GM21619 (cell line): ENCODE results near the gene FGF6.

Experiments
- ATAC-seq: cut with Tn5 transposase; IDR thresholded peaks from one replicate; pipeline ENCODE4 v1.9.1; 2021; ENCODE audit not compliant: unreplicated experiment

Gene FGF6

DNA sequence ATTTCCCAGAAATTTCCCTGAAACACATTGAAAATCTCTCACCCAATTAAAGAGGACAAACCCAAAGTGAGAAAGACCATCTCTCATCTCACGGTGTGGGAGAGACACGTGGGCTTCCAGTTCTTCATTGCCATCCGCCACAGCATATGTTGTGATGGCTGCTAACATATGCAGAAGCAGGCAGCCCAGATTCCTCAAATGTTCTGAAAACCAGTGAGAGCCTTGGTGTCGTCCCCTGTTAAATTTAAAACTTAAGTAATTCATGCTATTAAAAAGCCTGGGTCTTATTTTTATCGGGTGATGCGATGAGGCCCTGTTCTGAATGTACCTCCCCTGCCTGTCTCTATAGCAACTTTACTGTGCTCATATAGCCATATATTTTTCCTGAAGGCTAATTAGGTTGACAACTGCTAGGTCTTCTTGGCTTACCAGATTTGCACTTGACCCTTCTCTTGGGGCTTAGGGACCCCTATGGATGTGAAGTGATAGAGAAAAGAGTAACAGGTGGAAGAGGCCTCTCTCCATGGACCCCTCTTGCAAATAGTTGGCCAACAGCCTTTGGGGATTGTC, 2.8 kb upstream of the FGF6 start:
- ATAC-seq: no peak

DNA sequence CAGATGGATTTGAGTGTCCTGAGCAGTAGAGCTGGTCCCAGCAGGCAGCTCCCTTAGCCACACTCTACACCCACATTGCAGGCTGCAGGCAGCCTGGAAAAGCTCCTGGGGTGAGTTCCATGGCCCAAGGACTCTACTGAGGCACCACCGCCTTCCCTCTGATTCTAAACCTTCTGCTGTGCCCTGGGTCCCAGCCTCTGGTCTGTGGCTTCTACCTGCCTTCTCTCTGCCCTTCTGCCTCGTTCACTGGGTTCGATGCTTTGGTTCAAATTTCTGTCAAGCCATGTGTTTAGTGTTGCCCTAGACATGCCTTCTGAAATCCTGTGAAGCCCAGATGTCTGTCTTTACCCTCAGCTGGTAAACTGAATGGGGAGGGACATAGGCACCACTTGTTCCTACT, 1.5 kb upstream of the FGF6 start:
- ATAC-seq: no peak

GRCh38 chr12:4446335-4446734, 720 bp upstream of the FGF6 start:
- ATAC-seq: no peak

- no peak for ATAC-seq
Observed at GRCh38 chr12:4444031-4444430, 1.6 kb downstream of the FGF6 start.

- ATAC-seq: no peak
Observed at GRCh38 chr12:4443616-4444015, 2.0 kb downstream of the FGF6 start.

- no peak for ATAC-seq
Observed at GRCh38 chr12:4441355-4442335, 4.0 kb downstream of the FGF6 start.

DNA sequence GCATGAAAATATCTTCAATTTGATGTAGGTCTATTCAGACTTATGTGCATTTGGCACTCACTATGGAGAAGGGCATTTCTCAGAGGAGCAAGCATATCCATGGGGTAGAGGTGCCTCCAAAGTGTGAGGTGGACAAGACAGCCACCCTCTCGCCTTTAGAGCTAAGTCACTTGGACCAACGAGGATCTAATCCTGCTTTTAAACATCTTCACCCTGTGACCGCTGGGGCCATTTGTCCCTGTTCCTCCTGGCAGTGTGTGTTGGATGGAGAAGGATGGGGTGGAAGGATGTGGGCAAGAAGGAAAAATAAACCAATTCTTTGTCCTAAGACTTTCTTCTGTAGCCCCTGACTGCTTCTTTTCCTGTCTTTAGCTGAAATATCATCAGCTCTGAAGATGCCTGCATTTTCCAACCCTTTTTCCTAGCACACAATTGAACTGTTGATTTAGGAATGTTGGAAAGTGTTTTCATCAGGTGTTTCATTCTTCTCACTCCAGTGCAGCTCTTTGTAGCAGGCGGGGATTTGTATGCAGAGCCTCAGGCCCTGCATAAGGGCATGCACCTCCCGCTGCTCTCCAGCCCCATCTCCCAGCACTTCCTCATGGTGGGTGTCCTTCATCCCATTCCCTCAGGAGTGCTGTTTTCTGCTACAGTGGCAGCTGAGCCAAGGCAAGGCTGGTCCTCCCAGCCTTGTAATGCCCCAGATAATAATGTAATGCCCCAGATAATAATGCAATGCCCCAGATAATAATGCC, 5.3 kb downstream of the FGF6 start:
- ATAC-seq: no peak

GRCh38 chr12:4439736-4440135, 5.9 kb downstream of the FGF6 start:
- ATAC-seq: no peak

DNA sequence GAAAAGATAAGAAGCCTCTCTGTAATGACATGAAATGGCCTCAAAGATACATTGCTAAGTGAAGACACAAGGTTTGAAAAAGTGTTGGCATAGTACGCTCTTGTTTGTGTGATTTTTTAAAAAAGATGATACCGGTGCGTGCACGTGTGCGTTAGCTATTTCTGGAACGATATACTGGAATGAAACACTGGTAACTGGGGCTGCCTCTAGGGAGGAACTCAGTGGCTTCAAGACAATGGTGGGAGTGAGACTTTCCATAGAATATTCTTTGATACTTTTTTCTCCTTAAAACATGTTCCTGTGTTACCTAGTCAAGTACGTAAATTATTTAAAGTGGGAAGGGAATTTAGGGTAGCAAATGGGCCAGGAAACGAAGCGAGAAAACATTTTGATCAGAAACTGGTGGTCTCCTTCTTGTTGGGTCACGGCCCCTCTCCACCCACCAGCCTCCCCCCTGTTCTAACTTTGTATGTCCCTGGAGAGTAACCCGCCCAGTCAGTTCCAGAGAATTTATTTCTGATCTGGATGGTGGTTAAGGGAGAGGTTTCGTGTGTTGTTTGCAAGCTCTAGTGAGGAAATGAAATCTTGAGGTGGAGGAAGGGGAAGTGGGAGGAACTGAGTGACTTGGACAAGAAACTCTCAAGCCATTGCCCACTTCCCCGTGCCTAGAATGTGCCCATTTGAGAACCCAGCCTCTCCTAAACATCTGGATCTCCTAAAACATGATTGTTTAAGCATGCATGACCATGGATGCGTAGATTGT, 6.6 kb downstream of the FGF6 start:
- no peak for ATAC-seq

- ATAC-seq: no peak
Observed at GRCh38 chr12:4435537-4435936, 10.1 kb downstream of the FGF6 start.

DNA sequence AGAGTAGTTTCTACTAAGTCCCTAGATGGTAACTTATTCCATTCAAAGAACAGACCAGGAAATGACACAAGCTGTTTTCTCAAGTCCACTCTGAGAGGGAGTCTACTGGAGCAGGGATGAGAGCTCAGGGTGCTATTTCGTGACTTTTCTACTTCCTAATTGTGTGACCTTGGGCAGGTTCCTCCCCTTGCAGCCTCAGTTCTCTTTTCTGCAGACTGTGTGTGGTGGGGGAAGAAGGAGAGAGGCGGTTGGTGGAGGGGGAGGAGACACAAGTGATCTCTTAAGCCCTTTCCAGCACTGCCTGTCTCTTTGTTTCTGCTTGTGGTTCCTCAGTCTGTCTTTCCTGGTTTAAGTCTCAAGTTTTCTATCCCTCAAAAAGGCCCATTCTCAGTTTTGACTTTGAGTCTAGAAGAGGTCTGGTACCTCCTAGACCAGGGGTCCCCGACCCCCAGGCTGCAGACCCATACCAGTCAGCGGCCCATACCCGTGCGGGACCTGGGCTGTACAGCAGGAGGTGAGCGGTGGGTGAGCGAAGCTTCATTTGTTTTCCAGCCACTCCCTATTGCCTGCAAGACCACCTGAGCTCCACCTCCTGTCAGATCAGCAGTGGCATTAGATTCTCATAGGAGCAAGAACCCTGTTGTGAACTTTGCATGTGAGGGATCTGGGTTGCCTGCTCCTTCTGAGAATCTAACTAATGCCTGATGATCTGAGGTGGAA, 10.7 kb downstream of the FGF6 start:
- ATAC-seq: no peak

- no peak for ATAC-seq
Observed at GRCh38 chr12:4434301-4434700, 11.3 kb downstream of the FGF6 start.

DNA sequence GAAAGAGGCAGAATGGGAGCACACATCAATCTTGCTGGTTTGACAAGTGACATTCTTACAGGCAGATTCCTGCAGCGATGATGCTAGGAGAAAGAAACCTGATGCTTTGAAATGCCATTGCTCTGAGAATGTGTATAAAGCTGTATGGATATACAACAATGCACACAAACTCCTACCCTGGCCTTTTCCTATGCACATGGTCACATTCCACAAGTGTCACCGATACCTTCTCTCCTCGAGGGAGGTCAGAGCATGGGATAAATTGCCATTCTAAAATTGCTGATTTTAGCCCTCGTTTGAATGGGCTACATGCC, 11.9 kb downstream of the FGF6 start:
- no peak for ATAC-seq

DNA sequence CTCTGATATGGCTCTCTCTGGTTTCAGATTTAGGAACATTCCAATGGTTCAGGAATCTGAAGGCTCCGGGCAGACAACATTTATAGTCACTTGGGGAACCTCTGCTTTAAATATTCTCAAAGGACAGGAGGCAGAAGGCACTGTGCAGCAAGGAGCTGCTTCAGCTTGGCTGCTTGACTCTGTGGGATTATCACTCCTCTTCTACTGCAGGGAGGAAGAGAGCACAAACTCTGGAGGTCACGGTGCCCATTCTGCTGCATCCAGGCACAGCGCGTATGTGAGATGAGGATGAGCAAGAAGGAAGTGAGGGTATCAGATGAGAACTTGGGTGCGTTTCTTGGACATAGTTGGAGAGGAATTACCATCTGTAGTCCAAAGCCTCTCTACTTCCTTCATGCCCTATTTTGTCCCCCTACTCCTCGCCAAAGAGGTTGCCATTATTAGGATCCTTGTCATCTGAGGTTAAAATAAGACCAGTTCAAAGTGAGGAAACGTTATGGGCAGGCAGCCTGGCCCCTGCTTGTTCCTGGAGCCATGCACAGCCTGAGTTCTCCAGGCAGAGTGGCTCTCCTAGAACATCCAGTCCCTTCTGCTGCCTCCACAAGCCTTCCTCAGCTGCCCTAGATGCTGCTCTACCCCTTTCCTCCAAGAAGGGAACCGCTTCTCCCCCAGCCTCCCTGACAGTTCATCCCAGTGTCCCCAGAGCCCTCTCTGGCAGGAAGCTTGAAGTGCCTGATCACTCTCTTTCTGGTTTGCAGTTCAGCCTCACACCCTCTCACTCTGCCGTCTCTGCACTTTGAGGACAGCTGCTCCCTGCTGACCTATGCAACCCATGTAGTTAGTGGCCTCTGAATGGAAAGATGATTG, 12.5 kb downstream of the FGF6 start:
- no peak for ATAC-seq

DNA sequence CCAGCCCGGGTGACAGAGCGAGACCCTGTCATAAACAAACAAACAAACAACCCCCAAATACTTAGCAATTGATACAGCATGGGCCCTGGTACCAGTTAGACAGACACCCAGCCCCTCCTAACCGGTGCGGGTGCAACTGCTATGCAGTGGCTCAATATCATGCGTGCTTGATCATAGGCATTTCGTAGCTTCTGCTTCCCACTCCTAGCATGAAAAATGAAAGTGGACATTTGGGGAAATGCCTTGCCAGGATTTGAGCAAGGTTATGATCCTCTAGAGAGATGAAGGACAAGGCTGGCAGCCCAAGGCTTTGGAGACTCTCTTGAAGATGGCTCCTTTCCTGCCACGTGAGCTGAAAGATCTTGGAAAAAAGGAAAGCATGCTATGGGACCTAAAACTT, 13.7 kb downstream of the FGF6 start:
- no peak for ATAC-seq

DNA sequence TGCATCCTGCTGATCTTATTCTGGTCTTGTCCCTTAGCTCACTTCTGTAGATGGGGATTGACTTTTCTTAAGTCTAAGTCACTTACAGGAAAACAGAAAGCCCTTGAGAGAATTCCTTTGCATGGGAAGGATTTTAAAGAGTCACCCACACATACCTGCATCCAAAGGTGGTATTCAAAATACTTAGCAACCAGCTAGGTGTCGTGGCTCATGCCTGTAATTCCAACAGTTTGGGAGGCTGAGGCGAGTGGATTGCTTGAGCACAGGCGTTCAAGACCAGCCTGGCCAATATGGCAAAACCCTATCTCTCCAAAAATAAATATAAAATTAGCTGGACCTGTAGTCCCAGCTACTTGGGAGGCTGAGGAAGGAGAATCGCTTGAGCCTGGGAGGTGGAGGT, 14.2 kb downstream of the FGF6 start:
- no peak for ATAC-seq

DNA sequence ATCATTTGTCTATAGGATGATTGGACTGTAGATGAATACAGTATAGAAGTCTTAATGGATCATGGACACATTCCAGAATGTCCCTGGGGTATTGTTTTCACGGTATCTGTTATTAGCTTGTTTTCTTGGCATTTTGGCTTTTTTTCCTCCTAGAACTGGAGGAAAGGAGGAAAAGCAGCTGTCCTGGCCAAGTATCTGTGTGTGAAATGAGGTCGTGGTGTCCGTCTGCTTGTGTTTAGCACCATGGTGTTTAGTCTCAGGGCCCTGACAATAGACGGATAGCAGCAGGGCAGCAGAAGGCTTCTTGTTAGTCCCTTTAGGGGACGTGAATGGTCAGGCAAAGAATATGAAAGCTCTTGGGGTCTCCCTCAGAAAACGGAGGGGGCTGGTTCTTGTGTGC, 21.2 kb downstream of the FGF6 start:
- ATAC-seq: no peak

DNA sequence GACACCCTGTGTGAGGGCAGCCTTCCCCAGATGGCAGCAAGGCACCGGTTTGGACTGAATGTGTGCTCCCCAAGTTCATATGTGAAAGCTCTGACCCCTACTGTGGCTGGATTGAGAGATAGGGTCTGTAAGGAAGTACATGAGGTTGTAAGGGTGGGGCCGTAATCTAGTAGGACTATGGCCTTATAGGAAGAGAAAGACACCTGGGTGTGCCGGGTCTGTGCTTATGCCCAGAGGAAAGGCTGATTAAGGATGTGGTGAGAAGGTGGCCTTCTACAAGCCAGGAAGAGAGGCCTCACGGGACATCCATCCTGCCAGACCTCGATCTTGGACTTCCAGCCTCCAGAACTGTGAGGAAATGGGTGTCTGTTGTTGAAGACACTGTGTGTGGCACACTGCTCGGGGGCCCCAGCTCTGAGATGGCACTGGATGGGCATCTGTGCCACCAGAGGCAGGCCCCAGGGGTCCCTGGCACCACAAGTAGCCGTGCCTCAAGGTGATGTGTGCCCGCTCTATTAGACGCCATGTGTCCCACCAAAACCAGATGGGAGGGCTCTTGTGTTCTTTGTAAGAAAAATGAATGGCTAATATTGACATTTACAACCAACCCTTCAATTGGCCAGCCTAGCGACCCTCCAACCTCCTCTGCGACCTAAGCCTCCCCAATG, 22.0 kb downstream of the FGF6 start:
- ATAC-seq: no peak

GRCh38 chr12:4422985-4423384, 22.6 kb downstream of the FGF6 start:
- ATAC-seq: no peak
